ENCODE measurements around the gene OMG.
"Not testable (repeated sequence)": the region's sequence is repeated elsewhere in the genome, so short reads cannot be mapped to it uniquely, and the experiment has no call there.

The OMG gene

DNA sequence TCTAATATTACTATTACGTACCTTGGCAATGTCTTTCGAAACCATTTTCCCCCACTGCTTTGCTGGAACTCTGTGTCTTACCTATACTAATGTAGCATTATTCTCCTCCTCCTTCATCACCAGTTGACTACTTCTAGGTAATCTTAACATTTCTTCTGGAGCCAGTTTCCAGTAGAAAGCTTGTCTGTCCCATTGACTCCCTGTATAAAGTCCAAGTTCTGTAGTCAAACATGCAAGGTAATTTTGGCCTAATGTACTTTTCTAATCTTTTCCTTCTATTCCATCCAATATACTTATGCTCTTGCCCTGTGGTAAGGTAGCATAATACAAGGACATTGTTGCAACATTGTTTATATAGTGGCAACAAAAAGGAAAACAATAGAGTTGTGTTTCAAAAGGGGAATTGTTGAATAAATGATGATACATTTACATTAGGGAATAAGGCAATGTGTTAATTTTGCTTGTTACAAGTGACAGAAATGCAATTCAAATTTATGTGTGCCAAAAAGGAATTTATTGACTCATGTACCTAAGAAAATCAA lies 27.9 kb downstream of the OMG start:
- Mint-ChIP-seq H3K4me1 (no peaks in the 10 kb centered on the region), H3K9me3 (no peaks in the 10 kb centered on the region), H3K27ac (no peak overlapping the region), H3K27me3 (no peaks in the 10 kb centered on the region), H3K4me3 (no peak overlapping the region), H3K36me3 (peaks cover 11% of the 10 kb centered on the region)
- CTCF ChIA-PET, result interaction anchor here (1.0 to 1.3 kb wide), 2 partner anchors 12 to 17 kb away, joined by 3 to 4 read pairs; no protein-coding TSS in a partner anchor
- no peak for DNase-seq

DNA sequence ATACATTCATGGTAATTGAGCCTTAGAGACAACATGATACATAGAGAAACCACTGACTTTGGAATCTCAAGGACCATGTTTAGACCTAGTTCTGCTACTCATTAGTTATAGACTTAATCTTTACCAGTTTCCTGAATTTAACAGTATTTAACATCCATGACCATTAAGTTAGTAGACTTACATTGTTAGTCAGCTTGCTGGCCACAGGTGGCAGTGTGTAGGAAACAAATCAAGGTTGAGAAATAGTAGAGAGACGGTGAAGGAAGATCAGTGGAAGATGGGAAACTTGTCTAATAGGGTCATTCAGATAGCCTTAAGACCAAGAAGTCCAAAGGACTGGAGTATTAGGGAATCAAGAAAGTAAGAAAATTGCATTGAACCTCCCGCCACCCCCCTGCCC lies 31.0 kb downstream of the OMG start:
- no peak for DNase-seq
- no peak overlapping the region for H3K4me3 Mint-ChIP-seq
- no peaks in the 10 kb centered on the region for H3K9me3 Mint-ChIP-seq
- CTCF ChIA-PET, result interaction anchor here (0.6 to 1.5 kb wide), 4 partner anchors 12 to 107 kb away, joined by 3 to 5 read pairs (median 3); no protein-coding TSS in a partner anchor
- no peak overlapping the region for H3K27ac Mint-ChIP-seq
- H3K36me3 Mint-ChIP-seq, result peaks cover 7% of the 10 kb centered on the region
- no peaks in the 10 kb centered on the region for H3K27me3 Mint-ChIP-seq
- no peaks in the 10 kb centered on the region for H3K4me1 Mint-ChIP-seq

DNA sequence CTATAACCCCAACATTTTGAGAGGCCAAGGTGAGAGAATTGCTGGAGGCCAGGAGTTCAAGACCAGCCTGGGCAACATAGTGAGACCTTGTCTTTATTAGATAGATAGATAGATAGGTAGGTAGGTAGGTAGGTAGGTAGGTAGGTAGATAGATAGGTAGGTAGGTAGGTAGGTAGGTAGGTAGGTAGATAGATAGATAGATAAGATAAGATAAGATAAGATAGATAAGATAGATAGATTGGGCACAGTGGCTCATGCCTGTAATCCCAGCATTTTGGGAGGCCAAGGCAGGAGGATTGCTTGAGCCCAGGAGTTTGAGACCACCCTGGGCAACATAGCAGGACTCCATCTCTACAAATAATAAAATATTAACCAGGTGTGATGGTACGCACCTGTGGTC lies 34.1 kb downstream of the OMG start:
- H3K9me3 Mint-ChIP-seq, H3K27me3 Mint-ChIP-seq, H3K4me3 Mint-ChIP-seq, DNase-seq, CTCF ChIA-PET, H3K36me3 Mint-ChIP-seq, H3K27ac Mint-ChIP-seq, H3K4me1 Mint-ChIP-seq: not testable (repeated sequence)

DNA sequence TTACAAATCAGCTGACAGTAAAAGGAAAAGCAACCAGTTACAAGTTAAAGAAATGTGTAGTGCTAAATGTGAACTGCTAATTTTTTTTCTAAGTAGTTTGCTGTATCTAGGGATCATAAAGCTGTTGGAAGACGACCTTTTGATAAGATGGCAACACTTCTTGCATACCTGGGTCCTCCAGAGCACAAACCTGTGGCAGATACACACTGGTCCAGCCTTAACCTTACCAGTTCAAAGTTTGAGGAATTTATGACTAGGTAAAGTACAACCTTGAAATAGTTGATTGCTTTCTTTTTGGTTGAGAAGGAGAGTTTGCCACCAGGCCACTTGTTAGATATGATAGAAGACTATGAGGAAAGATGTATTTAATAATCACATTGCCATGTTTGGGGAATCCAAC lies 35.4 kb downstream of the OMG start:
- Mint-ChIP-seq H3K27ac (no peak overlapping the region), H3K4me3 (no peak overlapping the region), H3K27me3 (no peaks in the 10 kb centered on the region), H3K4me1 (no peaks in the 10 kb centered on the region), H3K9me3 (no peaks in the 10 kb centered on the region), H3K36me3 (peaks cover 3% of the 10 kb centered on the region)
- DNase-seq, result no peak
- CTCF ChIA-PET, result no interaction called here

DNA sequence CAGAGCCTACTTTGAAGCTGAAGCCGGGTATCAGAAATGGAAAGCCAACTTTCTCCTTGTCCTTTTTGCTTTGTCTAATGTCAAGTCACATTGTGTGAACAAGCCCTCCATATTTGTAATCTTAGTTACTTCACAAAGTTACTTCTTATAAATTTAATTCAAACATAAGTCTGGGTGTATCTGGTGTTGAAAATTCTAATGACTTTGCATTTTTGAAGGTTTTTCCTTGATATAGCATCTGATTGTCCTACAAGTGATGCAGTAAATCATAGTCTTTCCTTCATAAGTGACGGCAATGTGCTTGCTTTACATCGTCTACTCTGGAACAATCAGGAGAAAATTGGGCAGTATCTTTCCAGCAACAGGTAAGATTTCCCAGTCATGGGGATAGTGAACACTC lies 36.9 kb downstream of the OMG start:
- H3K9me3 Mint-ChIP-seq, result no peaks in the 10 kb centered on the region
- DNase-seq, result no peak
- no peak overlapping the region for H3K27ac Mint-ChIP-seq
- H3K36me3 Mint-ChIP-seq, result no peaks in the 10 kb centered on the region
- no peaks in the 10 kb centered on the region for H3K4me1 Mint-ChIP-seq
- H3K4me3 Mint-ChIP-seq, result no peak overlapping the region
- no peaks in the 10 kb centered on the region for H3K27me3 Mint-ChIP-seq
- CTCF ChIA-PET, result no interaction called here

DNA sequence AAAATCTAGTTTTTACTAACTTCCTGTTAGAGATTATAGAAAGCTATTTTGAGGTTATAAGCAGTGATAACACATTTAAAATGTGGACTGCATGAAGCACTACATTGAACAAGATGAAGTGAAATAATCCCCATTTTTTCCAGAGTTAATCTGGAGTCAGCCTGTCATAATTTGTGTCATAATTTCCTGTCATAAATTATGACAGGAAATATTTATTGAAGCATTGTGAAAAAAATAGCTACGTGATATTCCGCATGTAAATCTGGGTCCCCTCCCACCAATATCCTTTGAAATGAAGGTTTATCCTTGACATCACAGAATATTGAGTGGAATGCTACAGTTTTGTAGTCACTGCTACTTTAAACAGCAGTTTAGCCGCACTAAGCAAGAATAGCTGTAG lies 40.1 kb downstream of the OMG start:
- CTCF ChIA-PET, result interaction anchor here (1.3 kb wide), 1 partner anchor 12 kb away, joined by 4 read pairs; no protein-coding TSS in a partner anchor
- H3K9me3 Mint-ChIP-seq, result no peaks in the 10 kb centered on the region

DNA sequence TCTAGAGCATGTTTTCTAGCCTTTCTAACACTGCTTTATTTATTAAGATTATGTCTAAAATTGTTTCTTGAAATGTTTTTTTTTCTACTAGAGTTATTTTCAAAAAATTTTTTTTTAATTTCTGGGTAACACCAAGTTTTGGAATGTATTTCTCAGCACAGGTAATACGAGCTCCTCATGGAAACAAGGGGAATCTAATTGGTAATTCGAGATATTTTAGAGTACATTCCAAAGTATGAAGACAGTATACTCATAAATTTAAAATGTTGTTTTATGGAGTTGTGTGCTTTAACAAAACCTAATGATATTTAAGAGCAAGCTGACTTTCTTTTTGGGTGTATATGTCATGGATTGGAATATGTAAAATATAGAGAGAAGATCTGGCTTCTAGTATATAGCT lies 42.4 kb downstream of the OMG start:
- Mint-ChIP-seq H3K36me3 (peaks cover 2% of the 10 kb centered on the region), H3K4me3 (no peak overlapping the region), H3K9me3 (no peaks in the 10 kb centered on the region), H3K27me3 (no peaks in the 10 kb centered on the region), H3K4me1 (no peaks in the 10 kb centered on the region), H3K27ac (no peak overlapping the region)
- CTCF ChIA-PET, result interaction anchor here (0.6 kb wide), 1 partner anchor 12 kb away, joined by 3 read pairs; no protein-coding TSS in a partner anchor
- DNase-seq, result no peak

More for the DNA sequence above, 40.1 kb downstream of the OMG start:
- no peak for DNase-seq
- H3K4me3 Mint-ChIP-seq, result no peak overlapping the region
- H3K4me1 Mint-ChIP-seq, result no peaks in the 10 kb centered on the region
- H3K27me3 Mint-ChIP-seq, result no peaks in the 10 kb centered on the region
- H3K27ac Mint-ChIP-seq, result no peak overlapping the region
- H3K36me3 Mint-ChIP-seq, result no peaks in the 10 kb centered on the region

DNA sequence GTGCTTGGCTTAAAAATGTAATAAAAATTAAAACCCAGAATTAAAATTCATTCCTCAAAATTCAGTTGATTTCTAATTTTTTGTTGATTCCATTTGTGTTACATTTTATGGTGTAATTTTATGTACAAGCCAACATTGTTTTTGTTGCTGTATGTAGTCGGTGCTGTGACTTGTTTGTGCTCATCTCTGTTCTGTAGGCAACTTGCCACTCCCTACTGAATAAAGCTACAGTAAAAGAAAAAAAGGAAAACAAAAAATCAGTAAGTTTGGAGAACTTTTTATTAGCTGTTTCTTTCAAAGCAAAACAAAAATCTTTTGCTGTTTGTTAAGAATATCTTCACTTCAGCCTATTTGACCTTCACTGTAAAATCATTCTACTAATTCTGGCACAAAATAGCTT lies 44.3 kb downstream of the OMG start:
- H3K27me3 Mint-ChIP-seq, result no peaks in the 10 kb centered on the region
- no peak overlapping the region for H3K4me3 Mint-ChIP-seq
- no peaks in the 10 kb centered on the region for H3K9me3 Mint-ChIP-seq
- H3K36me3 Mint-ChIP-seq, result peaks cover 2% of the 10 kb centered on the region
- DNase-seq, result no peak
- H3K27ac Mint-ChIP-seq, result no peak overlapping the region
- CTCF ChIA-PET, result interaction anchor here (1.0 to 1.1 kb wide), 2 partner anchors 16 to 38 kb away, joined by 3 read pairs; no protein-coding TSS in a partner anchor
- no peaks in the 10 kb centered on the region for H3K4me1 Mint-ChIP-seq

DNA sequence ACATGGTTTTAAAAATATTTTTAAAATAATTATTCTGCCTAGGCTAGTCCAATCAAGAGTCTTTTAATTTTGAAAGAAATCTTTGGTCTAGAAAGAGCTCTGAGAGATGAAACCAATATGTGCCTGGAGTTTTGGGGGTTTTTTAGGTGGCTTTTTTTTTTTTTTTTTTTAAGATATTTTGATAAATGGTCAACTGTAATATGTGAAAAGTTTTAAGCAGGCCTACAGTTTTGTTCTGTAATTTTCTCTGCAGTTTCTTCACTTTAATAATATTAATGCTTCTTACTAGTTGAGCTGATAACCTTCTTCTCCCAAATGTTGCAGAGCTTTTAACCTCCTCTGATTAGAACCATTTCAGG lies 45.1 kb downstream of the OMG start:
- CTCF ChIA-PET, result interaction anchor here (1.0 to 1.1 kb wide), 2 partner anchors 17 to 37 kb away, joined by 3 read pairs; no protein-coding TSS in a partner anchor
- Mint-ChIP-seq H3K9me3 (no peaks in the 10 kb centered on the region), H3K4me3 (no peak overlapping the region), H3K27ac (no peak overlapping the region), H3K27me3 (no peaks in the 10 kb centered on the region), H3K36me3 (peaks cover 2% of the 10 kb centered on the region), H3K4me1 (no peaks in the 10 kb centered on the region)
- DNase-seq, result no peak

DNA sequence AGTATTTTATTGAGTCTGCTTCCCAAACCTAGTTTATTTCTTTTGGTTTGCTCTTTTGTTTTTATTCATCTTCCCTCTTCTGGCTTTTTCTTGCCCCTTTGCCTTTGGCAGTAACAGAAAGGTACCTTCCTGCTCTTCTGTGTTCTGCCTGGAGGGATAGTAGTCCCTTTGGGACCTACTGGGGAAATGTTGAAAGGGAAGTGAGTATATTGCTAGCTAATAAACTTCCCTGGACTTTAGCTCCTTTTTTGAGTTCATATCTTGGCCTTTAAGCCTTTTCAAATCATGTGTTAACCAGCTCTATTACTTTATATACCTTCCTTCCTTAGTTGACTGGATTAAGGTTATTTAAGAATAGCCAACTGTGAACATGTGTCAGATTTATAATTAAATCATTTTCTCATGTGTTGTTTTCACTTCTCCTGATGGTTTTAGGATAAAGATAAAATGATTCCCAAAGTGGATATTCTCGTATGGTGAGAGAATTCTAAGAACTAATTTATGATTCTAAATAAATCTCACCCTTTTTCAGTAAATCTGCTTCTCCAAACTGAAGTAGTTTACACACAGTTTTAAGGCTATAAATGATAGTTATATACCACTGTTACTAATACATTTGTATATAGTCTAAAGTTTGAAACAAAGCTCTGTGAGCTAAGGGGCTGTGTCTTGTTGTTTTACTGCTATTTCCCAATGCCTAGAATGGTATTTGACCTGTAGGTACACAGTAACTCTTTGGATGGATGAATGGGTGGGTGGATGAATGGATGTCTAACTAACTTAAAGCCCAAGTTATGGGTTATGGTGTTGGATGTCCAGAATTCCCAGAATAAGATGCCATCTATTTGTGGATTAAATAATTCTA lies 45.7 kb downstream of the OMG start:
- DNase-seq, result no peak
- Mint-ChIP-seq H3K27me3 (no peaks in the 10 kb centered on the region), H3K27ac (no peak overlapping the region), H3K4me1 (no peaks in the 10 kb centered on the region), H3K9me3 (no peaks in the 10 kb centered on the region), H3K36me3 (peaks cover 2% of the 10 kb centered on the region), H3K4me3 (no peak overlapping the region)
- CTCF ChIA-PET, result interaction anchor here (1.1 to 1.2 kb wide), 2 partner anchors 18 to 39 kb away, joined by 3 read pairs; no protein-coding TSS in a partner anchor

DNA sequence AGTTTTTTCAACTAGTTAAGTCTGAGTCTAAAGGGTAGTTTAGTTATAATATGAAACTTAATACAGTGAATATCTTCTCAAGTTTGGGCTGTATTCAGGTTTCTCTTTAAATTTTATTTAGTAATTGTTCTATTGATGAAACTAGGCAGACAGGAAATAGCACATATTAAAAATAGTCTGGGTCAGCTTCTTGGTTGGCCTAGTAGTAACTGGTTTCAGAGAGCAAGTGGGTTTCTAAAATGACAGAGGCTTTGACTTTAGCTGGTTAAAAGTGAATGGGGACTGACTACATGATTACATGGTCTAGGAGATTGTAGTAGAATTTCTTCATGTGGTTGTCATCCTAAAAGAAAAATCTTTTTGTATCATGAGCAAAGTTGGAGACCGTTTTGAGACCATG lies 46.8 kb downstream of the OMG start:
- Mint-ChIP-seq H3K36me3 (peaks cover 2% of the 10 kb centered on the region), H3K4me3 (no peak overlapping the region), H3K9me3 (no peaks in the 10 kb centered on the region), H3K27ac (no peak overlapping the region), H3K27me3 (no peaks in the 10 kb centered on the region), H3K4me1 (no peaks in the 10 kb centered on the region)
- no peak for DNase-seq
- CTCF ChIA-PET, result interaction anchor here (1.0 to 1.2 kb wide), 2 partner anchors 15 to 40 kb away, joined by 3 read pairs; no protein-coding TSS in a partner anchor

DNA sequence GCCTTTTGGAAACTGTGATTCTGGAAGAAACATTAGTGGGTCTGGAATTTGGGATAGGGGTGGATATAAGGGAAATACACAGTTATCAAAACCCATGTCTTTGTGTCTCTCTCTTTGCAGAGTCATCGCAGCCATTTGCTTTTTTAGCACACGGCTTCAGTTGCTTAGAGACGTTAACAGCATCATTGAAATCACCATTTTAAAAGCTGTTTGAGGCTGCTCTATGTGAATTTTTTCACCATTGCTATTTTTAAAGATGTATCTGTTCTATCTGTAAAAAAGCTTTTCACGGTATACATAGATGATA lies 47.3 kb downstream of the OMG start:
- DNase-seq, result no peak
- Mint-ChIP-seq H3K9me3 (no peaks in the 10 kb centered on the region), H3K4me1 (no peaks in the 10 kb centered on the region), H3K27me3 (no peaks in the 10 kb centered on the region), H3K36me3 (peaks cover 2% of the 10 kb centered on the region), H3K27ac (no peak overlapping the region), H3K4me3 (no peak overlapping the region)
- CTCF ChIA-PET, result interaction anchor here (1.0 to 1.2 kb wide), 2 partner anchors 16 to 41 kb away, joined by 3 read pairs; no protein-coding TSS in a partner anchor

DNA sequence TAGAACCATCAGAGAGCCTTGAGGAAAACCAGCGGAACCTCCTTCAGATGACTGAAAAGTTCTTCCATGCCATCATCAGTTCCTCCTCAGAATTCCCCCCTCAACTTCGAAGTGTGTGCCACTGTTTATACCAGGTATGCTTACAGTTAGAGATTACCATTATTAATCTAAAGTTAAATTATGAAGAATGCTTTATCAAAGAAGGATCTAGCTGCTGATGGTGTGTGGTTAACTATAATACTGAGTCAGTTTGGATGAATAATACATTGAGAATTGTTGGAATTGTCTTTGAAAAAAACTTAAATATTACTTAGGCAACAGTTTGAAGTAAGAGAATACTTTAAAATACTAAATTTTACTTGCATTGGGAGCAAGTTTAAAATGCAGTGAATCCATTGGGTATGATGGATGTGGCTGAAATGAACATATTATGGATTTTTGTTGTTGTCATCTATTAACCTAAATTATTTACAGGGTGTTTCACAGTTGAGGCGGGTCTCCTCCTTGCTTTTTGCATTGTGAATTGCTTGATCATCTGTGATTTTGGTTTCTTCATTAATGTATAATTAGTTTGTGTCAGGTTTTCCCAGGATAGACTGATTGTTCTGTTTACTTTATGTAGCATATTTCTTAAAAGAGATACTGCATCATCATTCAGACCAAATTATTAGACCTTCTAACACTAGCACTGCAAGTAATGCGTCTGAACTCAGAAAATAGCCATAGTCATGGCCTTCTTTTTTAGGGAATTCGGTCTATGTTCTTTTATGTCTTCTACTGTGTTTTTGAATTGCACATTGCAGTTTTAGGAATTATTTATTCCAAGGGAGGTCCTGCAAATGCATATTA lies 47.8 kb downstream of the OMG start:
- H3K36me3 Mint-ChIP-seq, result peaks cover 2% of the 10 kb centered on the region
- no peaks in the 10 kb centered on the region for H3K4me1 Mint-ChIP-seq
- no peaks in the 10 kb centered on the region for H3K27me3 Mint-ChIP-seq
- no peaks in the 10 kb centered on the region for H3K9me3 Mint-ChIP-seq
- CTCF ChIA-PET, result no interaction called here
- no peak overlapping the region for H3K4me3 Mint-ChIP-seq
- H3K27ac Mint-ChIP-seq, result no peak overlapping the region
- no peak for DNase-seq

All from activated naive CD4-positive, alpha-beta T cell treated with anti-CD3 and anti-CD28 coated beads, Interleukin-2, amount 10 ng/mL, durations not matched to agents 7 days and 5 days (primary cell).